K562 treated with DMSO at 1 percent for 12 hours (cell line): ENCODE data around the gene KLK13. TPM values are rescaled to one million over a fixed set of nuclear protein-coding genes. Genes with fewer than 3 reads are reported as not detected.

Source experiments
- total RNA-seq: library from RNA; unstranded; fragments of 300-600 nt; gene quantifications from 2 replicates; pipeline ENCODE4 v1.2.3, GENCODE V29; 2022; ENCODE audit not compliant: insufficient read depth

KLK13 gene
- 1.7 and 2.0 TPM in 2 replicates for total RNA-seq

GRCh38 chr19:51064534-51065220 is at the start of gene KLK13:
TSS of gene KLK13 (minus strand) at chr19:51065092. CDS start at chr19:51065067, 25 bp downstream.

DNA sequence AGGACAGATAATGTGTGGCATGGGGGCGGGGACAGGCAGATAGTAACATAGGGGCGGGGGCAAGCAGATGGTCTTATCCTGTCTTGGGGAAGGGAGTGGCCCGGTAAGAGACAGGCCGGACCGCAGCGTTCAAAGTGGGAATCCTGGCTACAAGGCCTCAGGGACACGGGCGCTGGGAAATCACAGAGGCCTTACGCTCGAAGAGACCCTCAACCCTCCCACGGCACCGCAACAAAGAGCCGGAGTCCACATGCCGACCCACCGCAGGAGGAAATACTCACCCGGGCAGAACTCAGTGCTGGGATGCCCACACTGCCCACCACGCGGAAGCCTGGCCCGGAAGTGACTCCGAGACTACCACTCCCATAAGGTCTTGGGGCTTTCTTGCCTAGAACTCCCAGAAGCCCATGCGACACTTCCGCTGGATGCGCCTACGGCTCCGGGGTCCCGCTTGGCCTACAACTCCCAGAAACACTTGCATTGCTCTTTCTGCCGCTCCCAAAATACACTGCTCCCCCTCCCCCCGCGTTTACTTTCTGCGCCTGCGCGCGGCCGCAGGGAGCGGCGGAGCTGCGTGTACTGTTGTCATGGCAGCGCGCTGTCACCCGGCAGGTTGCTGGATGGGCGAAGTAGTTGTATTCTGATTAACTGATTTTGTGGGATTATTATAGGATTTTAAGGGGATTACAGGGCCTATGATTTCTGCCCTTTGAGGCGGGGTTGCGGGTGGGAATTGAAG is 43.3 kb upstream of the KLK13 start, which contains the start of gene CTU1:
CTU1 (minus strand) TSS at position 344 of the 739 bp plus-strand sequence. CDS start 3,840 bp downstream, outside the sequence.

DNA sequence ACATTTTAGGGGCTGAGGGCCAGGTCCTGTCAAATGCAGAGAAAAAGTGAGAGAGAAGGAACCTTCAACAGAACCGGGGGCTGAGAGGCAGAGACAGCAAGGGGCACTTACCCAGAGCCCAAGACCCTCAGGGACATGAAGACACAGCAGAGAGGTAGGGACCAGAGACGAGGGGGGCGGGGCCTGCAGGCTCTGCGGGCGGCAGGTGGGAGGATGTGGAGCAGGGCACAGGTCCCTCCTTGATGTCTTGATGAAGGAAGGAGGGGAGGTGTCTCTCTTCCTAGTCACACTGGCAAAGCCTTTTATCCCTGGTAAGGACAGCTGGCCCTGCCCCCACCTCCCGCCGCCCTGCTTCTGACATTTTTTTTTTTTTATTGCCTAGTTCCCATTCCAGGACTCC is 17.7 kb upstream of the KLK13 start, which contains the start of gene KLK14:
KLK14 (minus strand) TSS at position 277 of the 400 bp plus-strand sequence; CDS start at position 4, 273 bp downstream.

DNA sequence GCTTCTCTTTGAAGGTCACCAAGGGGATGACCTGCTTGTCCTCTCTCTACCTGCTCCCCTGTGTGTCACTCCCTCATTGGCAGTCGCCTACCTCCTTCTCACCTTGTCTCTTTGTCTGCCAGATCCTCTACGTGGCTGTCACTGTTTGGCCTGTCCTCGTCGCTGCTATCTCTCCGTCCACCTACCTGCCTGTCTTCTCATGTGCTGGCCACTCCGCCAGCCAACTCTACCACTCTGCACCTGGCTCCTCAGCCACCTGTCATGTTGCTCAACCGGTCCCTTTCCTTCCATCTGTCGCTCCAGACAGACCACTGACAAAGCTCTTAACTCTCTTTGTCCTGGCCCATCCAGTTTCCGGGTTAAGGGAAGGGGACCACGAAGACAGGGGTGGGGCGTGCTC is 30.2 kb downstream of the KLK13 start, which contains the start of gene KLK12:
KLK12 (minus strand) TSS at position 299 of the 400 bp plus-strand sequence. CDS start 381 bp downstream, outside the sequence.

DNA sequence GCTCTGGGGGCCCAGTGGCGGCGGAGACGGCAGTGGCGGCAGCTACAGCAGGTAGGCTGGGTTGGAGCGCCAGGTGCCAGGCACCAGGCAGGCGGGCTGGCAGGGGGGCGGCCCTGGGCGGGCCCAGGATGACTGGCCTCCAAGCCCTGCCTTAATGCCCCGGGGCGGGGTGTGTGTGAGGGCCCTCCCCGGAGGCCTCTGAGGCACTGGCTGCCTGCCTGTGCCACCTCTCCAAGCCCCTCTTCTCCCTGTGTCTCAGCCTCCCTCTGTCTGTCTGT is 38.4 kb downstream of the KLK13 start, which contains the start of gene KLK11:
KLK11 (minus strand) TSS at position 63 of the 278 bp plus-strand sequence. CDS start 985 bp downstream, outside the sequence.

GRCh38 chr19:51019544-51019925 is 45.4 kb downstream of the KLK13 start, which contains the start of gene KLK10:
TSS of gene KLK10 (minus strand) at chr19:51019709. CDS start at chr19:51019130, 579 bp downstream.

Other genes starting within 250 kb of the KLK13 start
- 18.4 and 21.5 TPM in 2 replicates for gene KLK1, start 241.3 kb downstream of the KLK13 start, total RNA-seq
- not detected in 2 replicates for gene KLK15, start 231.5 kb downstream of the KLK13 start, total RNA-seq
- gene KLK3, start 210.2 kb downstream of the KLK13 start, total RNA-seq = not detected in 2 replicates
- not detected in 2 replicates for gene KLK2, start 191.7 kb downstream of the KLK13 start, total RNA-seq
- not detected in 2 replicates for gene KLK4, start 153.7 kb downstream of the KLK13 start, total RNA-seq
- not detected in 2 replicates for gene KLK5, start 112.1 kb downstream of the KLK13 start, total RNA-seq
- not detected in 2 replicates for gene KLK6, start 95.5 kb downstream of the KLK13 start, total RNA-seq
- gene KLK7, start 81.2 kb downstream of the KLK13 start, total RNA-seq = not detected in 2 replicates
- not detected in 2 replicates for gene KLK8, start 63.5 kb downstream of the KLK13 start, total RNA-seq
- gene KLK10, start 45.4 kb downstream of the KLK13 start, total RNA-seq = not detected in 2 replicates
- not detected in 2 replicates for gene KLK11, start 38.5 kb downstream of the KLK13 start, total RNA-seq
- not detected in 2 replicates for gene KLK12, start 30.1 kb downstream of the KLK13 start, total RNA-seq
- not detected in 2 replicates for gene KLK14, start 17.8 kb upstream of the KLK13 start, total RNA-seq
- gene CTU1, start 43.3 kb upstream of the KLK13 start, total RNA-seq = 13.7 and 31.1 TPM in 2 replicates
- gene SIGLEC9, start 59.8 kb upstream of the KLK13 start, total RNA-seq = 0.69 TPM in 1 of 2 replicates, not detected in the other
- gene SIGLEC7, start 77.2 kb upstream of the KLK13 start, total RNA-seq = not detected in 2 replicates
- gene CD33, start 160.0 kb upstream of the KLK13 start, total RNA-seq = 69.7 and 75.9 TPM in 2 replicates
- not detected in 2 replicates for gene SIGLECL1, start 186.0 kb upstream of the KLK13 start, total RNA-seq
- gene IGLON5, start 246.6 kb upstream of the KLK13 start, total RNA-seq = not detected in 2 replicates